ENCODE data around the gene CFAP221.

- TF ChIP-seq EZH2phosphoT487 (IDR thresholded peaks at IDR 0.05; ENCODE audit: insufficient read depth, low read depth) (no peak), EZH2 (IDR thresholded peaks at IDR 0.05; ENCODE audit: insufficient read depth, poor library complexity, severe bottlenecking) (no peak)
Observed at GRCh38 chr2:119550346-119550745, 6.1 kb downstream of the CFAP221 start.

Measured in GM23248 (cell line).